Measurements from ENCODE around the gene ESR1.
A peak's percentile ranks its signal among the peaks of the same experiment; 100 is the strongest.

Gene ESR1

GRCh38 chr6:151807513-151808370 lies at the start of gene ESR1:
TSS of gene ESR1 (plus strand) at chr6:151807682. CDS start at chr6:151807913, 231 bp downstream.
- no peak for DNase-seq (ENCODE audit: low read depth in 2 of 2)

GRCh38 chr6:151760486-151760885 lies 47.0 kb upstream of the ESR1 start:
- DNase-seq (ENCODE audit: low read depth in 2 of 2): no peak

- no peak for DNase-seq (ENCODE audit: low read depth in 2 of 2)
Observed at GRCh38 chr6:151761851-151762250, 45.6 kb upstream of the ESR1 start.

- no peak for DNase-seq (ENCODE audit: low read depth in 2 of 2)
Observed at GRCh38 chr6:151762817-151763216, 44.7 kb upstream of the ESR1 start.

GRCh38 chr6:151763303-151763702 lies 44.2 kb upstream of the ESR1 start:
- no peak for DNase-seq (ENCODE audit: low read depth in 2 of 2)

GRCh38 chr6:151763938-151764680 lies 43.4 kb upstream of the ESR1 start:
- DNase-seq (ENCODE audit: low read depth in 2 of 2): peak; percentile 23 to 39

- DNase-seq (ENCODE audit: low read depth in 2 of 2): peak in 1 of 2 donors; percentile 1
Observed at GRCh38 chr6:151765444-151765886, 42.0 kb upstream of the ESR1 start.

- no peak for DNase-seq (ENCODE audit: low read depth in 2 of 2)
Observed at GRCh38 chr6:151772446-151772845, 35.0 kb upstream of the ESR1 start.

- no peak for DNase-seq (ENCODE audit: low read depth in 2 of 2)
Observed at GRCh38 chr6:151773382-151773781, 34.1 kb upstream of the ESR1 start.

GRCh38 chr6:151782560-151782959 lies 24.9 kb upstream of the ESR1 start:
- no peak for DNase-seq (ENCODE audit: low read depth in 2 of 2)

GRCh38 chr6:151783692-151784091 lies 23.8 kb upstream of the ESR1 start:
- no peak for DNase-seq (ENCODE audit: low read depth in 2 of 2)

GRCh38 chr6:151784441-151785214 lies 22.9 kb upstream of the ESR1 start:
- DNase-seq (ENCODE audit: low read depth in 2 of 2): no peak

- DNase-seq (ENCODE audit: low read depth in 2 of 2): no peak
Observed at GRCh38 chr6:151796842-151797530, 10.5 kb upstream of the ESR1 start.

- no peak for DNase-seq (ENCODE audit: low read depth in 2 of 2)
Observed at GRCh38 chr6:151803743-151804142, 3.7 kb upstream of the ESR1 start.

- DNase-seq (ENCODE audit: low read depth in 2 of 2): no peak
Observed at GRCh38 chr6:151804585-151805285, 2.7 kb upstream of the ESR1 start.

- DNase-seq (ENCODE audit: low read depth in 2 of 2): no peak
Observed at GRCh38 chr6:151805286-151805840, 2.1 kb upstream of the ESR1 start.

GRCh38 chr6:151806757-151807512 lies 547 bp upstream of the ESR1 start:
- DNase-seq (ENCODE audit: low read depth in 2 of 2): no peak

- DNase-seq (ENCODE audit: low read depth in 2 of 2): no peak
Observed at GRCh38 chr6:151808371-151809241, 1.1 kb downstream of the ESR1 start.

GRCh38 chr6:151811081-151811480 lies 3.6 kb downstream of the ESR1 start:
- no peak for DNase-seq (ENCODE audit: low read depth in 2 of 2)

Measured in stimulated activated CD8-positive, alpha-beta memory T cell treated with anti-CD3 and anti-CD28 coated beads, Interleukin-2, amount 100 ng/mL, for 48 hours (primary cell).